NCI-H345 (cell line): ENCODE data around the gene MYO15B.

ENCODE experiments used
- DNase-seq: peaks from one replicate; lab custom pipeline; 2025; lab: John Stamatoyannopoulos, UW

MYO15B gene

GRCh38 chr17:75587675-75588595 lies at the start of gene MYO15B:
Gene MYO15B, plus strand, starts transcription at chr17:75587800. Its CDS starts 258 bp downstream, at chr17:75588058.
- peak; percentile 43 for DNase-seq

GRCh38 chr17:75539967-75540729 lies 47.5 kb upstream of the MYO15B start:
- DNase-seq = no peak

- DNase-seq = no peak
These were observed 46.6 kb upstream of the MYO15B start for GRCh38 chr17:75540923-75541503.

- no peak for DNase-seq
These were observed 45.4 kb upstream of the MYO15B start for GRCh38 chr17:75542229-75542628.

GRCh38 chr17:75542728-75543336 lies 44.8 kb upstream of the MYO15B start:
- DNase-seq = no peak

GRCh38 chr17:75544250-75544649 lies 43.4 kb upstream of the MYO15B start:
- no peak for DNase-seq

- DNase-seq = no peak
These were observed 41.4 kb upstream of the MYO15B start for GRCh38 chr17:75546181-75546580.

GRCh38 chr17:75547091-75547490 lies 40.5 kb upstream of the MYO15B start:
- no peak for DNase-seq

- DNase-seq = no peak
These were observed 38.8 kb upstream of the MYO15B start for GRCh38 chr17:75548813-75549212.

- peak; percentile 92 for DNase-seq
These were observed 38.1 kb upstream of the MYO15B start for GRCh38 chr17:75549246-75550138.

- no peak for DNase-seq
These were observed 37.5 kb upstream of the MYO15B start for GRCh38 chr17:75550139-75550465.

GRCh38 chr17:75551266-75551665 lies 36.3 kb upstream of the MYO15B start:
- DNase-seq = no peak

GRCh38 chr17:75552425-75553294 lies 34.9 kb upstream of the MYO15B start:
- no peak for DNase-seq

GRCh38 chr17:75553295-75554110 lies 34.1 kb upstream of the MYO15B start:
- DNase-seq = no peak

- no peak for DNase-seq
These were observed 31.9 kb upstream of the MYO15B start for GRCh38 chr17:75555679-75556153.

- DNase-seq = no peak
These were observed 30.3 kb upstream of the MYO15B start for GRCh38 chr17:75557075-75557851.

GRCh38 chr17:75557852-75558665 lies 29.5 kb upstream of the MYO15B start:
- no peak for DNase-seq
